HG03066 (cell line): ENCODE results near the gene TMEM167A.
A peak's percentile ranks its signal among the peaks of the same experiment; 100 is the strongest.

Source experiments
- ATAC-seq: cut with Tn5 transposase; IDR thresholded peaks from one replicate; pipeline ENCODE4 v1.9.1; 2021; ENCODE audit warnings: low read depth; ENCODE audit not compliant: unreplicated experiment

Gene TMEM167A

DNA sequence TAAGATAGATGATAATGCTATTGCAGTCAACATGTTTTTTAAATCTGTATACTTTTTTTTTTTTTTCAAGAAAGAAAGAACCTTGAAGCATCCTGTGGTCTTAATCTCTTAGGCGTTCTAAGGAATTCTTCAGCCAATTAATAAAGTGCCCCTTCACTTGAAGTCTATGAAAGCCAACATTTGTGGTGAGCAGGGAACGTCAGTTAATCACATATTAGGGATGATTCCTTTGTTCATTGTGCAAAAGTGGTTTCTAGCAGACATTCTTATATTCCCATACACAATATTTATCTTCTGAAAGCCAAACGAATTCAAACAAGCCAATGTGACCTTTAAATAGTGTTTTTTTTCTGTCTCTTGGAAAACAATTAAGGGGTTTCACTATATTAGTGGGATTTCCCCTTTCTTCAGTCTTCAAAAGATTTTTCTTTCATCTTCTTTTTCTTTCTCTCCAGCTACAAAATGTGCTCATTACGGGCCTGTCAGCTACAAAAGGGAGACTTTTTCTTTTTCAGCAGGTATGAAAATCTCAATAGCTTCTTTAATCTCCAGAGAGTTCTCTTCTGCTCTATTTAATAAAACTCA, 40.1 kb downstream of the TMEM167A start:
- ATAC-seq = no peak

DNA sequence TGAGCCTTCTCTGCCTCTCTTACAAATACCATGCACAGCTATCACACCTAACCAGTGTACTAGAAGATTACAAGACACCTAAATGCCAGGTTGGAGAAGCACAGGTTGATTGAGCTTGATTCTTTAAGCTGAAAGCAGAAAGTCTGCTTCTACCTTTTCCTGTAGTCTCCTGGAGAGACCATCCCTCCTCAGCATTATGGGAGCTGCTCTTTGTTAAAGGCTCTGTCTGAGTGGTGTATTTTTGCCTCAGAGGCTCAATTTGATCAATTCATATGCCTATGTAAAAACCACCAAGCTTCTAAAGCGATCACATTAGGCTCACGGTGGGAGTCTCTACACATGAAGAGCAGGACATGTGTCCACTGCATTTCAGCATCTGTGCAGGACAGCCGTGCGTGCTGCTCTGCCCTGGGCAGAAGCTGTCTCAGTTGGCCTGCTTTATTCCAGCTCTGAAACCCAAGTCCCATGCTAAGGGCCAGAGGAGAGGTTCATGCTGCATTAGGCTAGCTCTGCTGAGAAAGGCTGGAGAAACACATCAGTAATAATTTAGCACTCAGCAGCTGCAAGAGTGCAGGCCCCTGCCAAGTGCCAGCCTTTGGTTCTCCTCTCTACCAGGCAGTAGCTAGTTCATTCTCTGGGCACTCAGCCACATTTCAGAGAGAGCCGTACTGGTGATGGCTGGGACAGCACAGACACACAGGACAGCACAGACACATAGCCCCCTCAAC, 41.7 kb downstream of the TMEM167A start:
- no peak for ATAC-seq

DNA sequence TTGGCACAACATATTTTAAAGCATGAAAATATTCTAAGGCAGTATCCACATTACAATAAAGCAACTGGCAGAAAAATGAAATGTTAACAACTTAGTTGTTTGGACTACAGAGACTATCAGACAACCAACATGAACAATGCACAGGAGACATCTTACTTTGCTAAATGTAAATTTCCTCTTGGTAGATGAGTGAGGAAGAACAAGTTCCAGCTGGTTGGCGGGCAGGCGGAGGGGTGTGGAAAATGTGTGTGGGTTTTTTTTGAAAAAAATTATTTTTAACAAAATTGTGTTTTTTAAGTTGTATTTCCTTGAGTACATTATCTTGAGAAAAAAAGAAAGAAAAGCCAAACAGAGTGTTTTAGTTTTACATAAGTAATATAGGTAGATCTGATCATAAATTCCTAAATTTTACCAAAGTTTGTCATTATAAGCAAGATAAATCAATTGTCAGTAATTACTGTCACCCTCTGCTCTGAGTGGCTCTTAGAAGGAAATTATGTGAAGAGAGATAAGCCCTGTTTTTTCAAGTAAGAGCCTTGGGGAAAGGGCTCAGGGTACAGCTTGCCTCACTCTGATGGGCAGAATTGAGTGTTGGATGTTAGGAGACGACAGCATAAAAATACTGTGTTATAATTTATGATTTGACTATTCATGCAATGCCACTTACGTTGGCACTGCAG, 42.5 kb downstream of the TMEM167A start:
- ATAC-seq = no peak

DNA sequence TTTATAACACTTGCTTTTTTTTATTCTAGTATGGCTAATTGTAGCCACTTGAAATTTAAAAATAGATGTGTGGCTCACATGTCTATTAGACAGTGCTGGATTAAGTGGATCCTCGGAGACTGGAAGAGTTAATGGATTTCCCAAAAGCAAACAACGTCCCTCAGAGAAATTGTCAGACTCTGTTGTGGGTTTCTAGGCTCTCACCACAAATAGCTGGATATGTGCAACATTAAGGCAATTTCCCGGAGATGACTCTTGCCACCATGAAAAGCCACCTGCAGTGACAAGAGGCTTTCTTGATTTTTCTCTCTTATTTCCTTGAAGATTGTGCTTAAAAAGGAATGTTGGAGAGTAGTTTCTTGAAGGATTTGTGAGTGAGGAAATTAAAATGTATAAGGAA, 43.2 kb downstream of the TMEM167A start:
- ATAC-seq = no peak

DNA sequence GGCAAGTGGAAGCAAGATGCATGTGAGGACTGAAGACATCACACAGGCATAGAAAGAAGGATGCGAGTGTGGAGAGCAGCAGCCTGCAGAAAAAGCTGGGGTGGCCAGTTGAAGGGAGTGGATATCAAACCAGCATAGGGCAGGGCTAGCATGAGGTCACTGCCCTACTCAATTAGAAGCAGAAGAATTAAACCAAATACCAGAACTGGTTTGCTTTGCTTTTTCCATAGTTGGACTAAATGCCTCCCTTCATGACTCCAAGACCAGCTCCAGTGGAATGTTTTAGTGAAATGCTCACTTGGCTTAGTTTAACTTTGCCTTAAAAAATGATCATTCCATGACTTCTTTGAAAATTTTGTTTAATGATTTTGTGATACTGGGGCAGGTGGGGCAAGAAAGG, 45.8 kb downstream of the TMEM167A start:
- ATAC-seq = no peak

DNA sequence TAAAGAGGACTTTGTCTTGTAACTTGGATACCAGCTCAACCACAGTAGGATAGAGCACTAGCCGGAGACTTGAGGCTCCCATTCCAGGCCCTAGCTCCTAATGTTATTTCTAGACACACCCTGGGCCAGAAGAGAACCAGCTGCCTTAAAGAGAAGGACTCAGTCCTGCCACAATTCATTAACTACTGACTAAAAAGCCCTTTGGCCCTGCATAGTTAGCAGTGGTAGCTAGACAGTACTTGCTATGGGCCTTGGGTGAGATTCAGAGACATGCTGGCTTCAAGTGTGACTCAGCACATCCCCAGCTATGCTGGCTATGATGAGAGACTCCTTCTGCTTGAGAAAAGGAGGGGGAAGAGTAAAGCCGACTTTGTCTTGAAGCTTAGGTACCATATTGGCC, 47.3 kb downstream of the TMEM167A start:
- no peak for ATAC-seq

DNA sequence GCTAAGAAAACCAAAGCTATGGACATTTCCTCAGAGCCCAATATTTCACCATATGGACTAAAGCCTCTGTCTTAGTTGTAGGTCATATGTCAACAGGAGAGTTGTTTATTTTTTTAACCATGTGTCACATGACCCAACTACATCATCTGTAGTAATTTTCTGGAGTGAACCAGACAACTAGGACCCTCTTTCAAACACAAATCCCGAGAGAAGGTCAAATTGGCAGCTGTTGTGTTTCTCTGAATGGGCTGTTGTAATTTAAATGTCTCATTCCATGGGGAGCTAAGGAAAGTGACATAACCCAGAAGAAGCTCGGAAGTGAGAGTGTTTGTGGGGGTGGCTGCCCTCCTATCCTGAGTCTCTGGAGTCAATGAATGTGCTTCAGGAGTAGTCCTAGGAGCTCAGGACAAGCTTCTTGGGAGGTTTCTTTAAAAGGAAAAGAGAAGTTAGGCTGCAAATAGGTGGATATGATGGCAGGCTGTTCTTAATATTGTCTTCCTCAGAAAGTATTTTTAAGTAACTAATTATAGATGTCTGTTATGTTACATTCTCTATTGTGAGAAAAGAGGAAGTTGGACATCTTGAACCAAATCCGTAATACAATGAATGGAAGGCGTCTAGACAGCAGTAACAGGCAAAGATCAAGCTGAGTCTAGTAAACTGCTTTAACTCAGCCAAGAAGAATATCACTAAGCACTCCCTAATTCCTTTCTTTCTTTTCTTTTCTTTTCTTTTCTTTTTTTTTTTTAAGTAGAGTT, 50.1 kb downstream of the TMEM167A start:
- peak; percentile 92 for ATAC-seq

DNA sequence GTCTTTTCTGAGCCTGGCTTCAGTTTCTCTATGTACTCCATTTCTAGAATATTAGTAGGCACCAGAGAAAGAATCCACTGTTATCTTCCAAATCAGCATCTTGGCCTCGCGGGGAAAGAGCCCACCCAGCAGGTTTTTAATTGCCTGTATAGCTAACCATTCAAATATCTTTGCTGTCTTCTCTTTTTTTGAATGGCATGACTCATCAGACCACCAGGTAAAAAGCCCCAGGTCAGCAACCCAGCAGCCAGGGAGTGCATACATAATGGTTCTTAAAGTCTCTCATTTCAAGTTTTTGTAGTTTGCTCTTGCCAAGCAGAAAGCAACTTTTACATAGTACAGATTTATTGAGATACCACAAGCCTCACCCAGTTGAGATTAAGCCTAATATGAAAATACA, 50.7 kb downstream of the TMEM167A start:
- no peak for ATAC-seq

DNA sequence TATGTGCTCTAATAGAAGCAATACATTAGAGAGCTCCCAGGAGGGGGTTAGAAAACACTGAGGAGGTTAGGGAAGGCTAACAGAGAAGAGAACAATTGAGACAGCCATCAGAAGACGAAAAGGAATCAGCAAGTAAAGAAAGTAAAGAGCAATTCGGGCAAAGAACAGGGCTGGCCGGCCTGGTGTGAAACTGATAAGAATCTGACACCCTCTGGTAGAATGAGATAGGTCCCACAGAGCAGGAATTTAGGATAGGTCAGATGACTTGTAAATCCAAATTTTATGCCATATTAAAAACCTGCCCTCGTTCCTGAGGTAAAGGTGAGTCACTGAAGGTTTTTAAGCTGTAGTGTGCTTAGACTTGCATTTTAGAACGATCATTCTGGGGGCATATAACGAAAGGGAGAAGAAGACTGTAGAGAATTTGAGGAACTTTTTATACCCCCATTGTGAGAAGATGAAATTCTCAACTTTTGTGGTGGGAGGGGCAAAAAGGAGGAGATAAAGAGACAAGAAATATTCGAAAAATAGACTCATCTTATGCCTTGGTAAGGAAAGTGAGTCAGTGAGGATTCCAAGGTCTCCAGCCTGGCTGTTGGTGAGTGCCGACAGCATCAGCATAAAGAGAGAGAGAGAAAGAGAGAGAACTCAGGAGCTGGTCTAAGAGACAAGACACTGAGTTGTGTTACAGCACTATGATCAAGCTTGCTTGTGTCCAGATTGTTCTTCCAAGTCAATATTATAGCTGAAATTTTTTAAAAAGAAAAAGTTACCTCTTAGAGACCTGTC, 51.3 kb downstream of the TMEM167A start:
- ATAC-seq = no peak

DNA sequence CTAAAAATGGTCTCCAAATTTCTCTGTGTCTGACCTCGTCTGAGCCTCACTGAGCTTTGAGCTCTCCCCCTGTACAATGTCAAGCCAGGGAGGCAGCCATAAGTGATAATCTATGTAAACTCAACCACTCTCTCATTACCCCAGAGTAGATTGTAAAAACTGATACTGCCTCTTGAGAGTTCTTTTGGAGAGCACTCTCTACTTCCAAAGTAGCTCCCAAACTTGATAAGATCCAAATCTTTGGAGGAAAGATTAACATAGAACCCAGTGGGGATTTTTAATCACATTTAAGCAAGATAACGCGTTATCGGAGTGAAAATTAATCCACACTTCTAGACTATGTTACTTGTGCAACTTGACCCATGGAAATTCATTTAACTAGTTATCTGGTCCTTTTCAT, 54.9 kb downstream of the TMEM167A start:
- ATAC-seq = no peak

DNA sequence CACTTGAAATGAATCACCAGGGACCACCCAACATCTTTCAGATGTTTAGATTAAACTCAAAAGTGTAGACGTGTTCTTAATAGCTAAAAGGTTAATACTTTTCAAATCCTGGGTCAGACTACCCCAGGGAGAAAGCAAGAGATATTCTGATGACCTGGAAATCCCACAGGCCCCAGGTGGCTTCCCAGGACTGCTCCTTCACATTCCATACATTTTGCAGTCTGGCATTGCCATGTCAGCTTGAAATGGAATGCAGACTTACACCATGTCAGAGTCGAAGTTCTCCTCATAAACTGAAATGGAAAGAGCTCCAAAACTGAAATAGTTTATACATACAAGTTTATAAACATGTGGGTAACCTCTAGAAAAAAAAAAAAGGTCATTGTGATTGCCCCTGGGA, 61.5 kb downstream of the TMEM167A start:
- ATAC-seq = no peak

DNA sequence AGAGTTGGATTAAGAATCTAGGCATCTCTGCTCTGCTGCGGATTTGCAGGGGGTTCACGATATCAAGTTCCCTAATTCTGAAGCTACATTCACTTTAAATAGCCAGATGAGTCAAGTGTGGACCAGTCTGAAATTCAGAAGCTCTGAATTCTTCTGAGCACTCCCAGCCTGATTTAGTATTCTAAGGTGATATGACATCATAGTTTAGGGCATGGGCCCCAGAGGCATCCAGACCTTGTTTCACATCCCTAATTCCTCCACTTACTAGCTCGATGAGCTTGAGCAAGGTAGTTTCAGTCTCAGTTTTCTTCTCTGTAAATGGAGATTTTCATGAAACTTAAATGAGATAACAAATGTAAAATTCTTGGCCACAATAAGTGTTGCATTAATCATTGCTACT, 65.2 kb downstream of the TMEM167A start:
- ATAC-seq = peak; percentile 99

DNA sequence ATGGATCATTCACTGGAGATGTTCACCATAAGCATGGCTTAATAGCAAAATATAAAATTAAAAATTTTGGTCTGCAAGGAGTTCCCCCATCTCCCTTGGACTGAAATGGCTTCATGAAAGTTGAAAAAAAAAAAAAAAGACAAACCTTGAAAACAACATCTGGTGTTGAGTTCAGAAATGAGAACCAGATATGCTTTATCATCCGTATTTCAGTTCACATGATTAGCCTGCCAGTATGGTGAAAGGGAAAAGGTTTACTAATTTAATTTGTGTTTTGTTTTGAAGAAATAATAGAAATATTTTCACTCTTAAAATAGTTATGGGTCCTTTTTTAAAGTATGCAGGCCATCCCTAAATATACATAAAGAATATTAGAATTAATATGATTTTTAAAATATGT, 67.8 kb downstream of the TMEM167A start:
- no peak for ATAC-seq

DNA sequence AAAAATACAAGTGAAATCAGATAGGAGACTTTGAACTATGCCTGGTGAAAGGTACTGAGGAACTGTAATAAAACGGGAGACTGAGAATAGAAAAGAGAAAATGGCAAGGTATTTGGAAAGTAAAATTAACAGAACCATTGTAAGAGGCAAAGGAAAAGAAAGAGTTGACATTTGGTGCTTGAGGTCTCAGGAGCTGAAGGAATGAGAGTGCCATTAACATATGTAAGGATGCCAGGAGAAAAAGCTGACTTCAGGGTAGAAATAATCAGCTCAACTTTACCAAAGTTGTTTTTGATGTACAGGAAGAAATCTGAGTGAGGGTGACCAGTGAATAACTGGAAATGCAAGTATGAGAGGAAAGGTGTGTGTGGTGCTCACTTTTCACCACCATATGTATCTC, 69.4 kb downstream of the TMEM167A start:
- ATAC-seq = no peak

DNA sequence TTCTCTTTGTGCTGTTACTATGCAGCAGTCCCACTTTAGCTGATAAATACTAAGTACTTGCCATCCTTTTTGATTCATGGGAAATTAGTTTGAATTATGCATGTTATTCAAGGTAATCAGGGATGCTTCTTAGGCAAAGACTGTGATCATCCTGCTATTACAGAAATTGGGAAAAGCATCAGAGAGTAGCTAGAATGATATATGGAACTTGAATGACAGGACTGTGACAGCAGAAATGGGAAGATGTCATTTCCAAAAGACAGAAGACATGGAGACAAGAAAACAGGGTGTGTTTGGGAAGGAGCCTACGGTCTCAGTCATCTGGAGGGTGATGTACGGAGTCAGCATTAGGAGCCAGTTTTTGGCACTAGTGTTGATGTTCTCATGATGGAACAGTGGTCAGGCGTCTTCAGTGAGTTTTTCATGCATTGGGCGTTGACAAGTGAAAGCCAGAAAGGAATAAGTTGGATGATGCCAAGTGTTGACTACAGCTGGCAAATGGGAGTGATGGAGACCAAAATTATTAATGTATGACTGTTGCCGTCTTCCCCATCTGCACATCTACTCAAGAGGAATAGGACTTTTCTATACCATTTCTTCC, 70.4 kb downstream of the TMEM167A start:
- ATAC-seq = no peak

DNA sequence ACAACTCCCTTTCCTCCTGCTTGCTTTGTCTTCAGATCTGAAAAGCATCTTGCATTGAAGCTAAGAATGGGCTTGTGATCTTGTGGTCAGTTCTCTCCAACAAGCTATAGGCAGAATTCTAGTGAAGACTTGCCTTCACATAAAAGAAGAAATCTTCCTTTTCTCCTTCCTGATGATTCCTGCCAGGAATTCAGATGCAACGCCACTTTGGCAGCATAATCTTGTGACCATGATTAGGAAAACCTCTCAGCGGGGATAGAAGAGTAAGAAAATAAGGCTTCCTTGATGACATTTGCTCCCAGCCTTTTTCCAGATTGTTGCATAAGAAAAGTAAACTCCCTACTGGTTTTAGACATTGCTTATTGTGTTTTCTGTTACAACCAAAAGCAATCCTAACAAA, 73.4 kb downstream of the TMEM167A start:
- no peak for ATAC-seq
